Measurements from ENCODE around the gene NRP2.
A peak's percentile ranks its signal among the peaks of the same experiment; 100 is the strongest.

NRP2 gene

DNA sequence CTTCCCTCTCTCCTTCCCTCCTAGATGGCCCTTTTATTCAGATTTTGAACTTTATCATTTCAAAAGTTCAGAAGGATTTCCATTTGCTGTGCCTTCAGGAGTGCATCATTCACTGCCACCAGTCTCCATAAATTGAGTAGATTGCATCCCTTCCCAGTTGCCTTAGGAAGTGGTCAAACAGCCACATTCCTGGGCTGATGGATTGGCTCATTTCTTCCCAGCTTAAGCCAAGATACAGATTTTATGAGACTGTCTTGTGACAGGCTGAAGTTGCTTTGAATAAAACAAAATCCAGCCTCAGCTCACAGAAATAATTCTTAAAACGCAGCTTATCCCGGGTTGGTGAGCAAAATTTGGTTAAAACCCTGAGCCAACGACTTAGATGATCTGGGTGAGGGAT lies 9.8 kb downstream of the NRP2 start:
- no peak overlapping the region for H3K27ac Mint-ChIP-seq

DNA sequence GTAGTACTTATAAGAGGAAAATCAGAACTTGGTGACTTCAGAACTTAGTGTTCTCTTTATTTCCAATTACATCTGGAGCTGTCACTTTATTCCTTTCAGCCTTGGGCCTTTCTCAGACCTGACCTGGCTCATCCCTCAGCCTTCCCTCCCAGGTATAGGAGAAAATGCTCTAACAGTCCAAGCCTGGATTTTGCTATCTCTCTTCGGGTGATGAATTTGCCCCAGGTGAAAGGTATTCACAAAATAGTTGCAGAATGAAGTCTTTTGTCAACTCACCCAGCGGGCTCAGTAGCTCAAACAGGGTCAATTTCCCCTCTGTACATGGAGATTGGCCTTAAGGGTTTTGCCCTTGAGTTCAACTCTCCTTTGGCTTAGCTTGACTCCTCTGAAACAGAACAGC lies 12.0 kb downstream of the NRP2 start:
- H3K27ac Mint-ChIP-seq: no peak overlapping the region
- H3K9me3 Mint-ChIP-seq: no peaks in the 10 kb centered on the region
- no peaks in the 10 kb centered on the region for H3K36me3 Mint-ChIP-seq
- H3K4me1 Mint-ChIP-seq: no peaks in the 10 kb centered on the region
- H3K4me3 Mint-ChIP-seq: no peak overlapping the region
- no peak for ATAC-seq
- DNase-seq (ENCODE audit: low spot score in 2 of 2): no peak

More for the DNA sequence above, 9.8 kb downstream of the NRP2 start:
- H3K36me3 Mint-ChIP-seq: no peaks in the 10 kb centered on the region
- no peaks in the 10 kb centered on the region for H3K9me3 Mint-ChIP-seq
- ATAC-seq: no peak
- no peaks in the 10 kb centered on the region for H3K4me1 Mint-ChIP-seq
- DNase-seq (ENCODE audit: low spot score in 2 of 2): no peak
- no peak overlapping the region for H3K4me3 Mint-ChIP-seq

DNA sequence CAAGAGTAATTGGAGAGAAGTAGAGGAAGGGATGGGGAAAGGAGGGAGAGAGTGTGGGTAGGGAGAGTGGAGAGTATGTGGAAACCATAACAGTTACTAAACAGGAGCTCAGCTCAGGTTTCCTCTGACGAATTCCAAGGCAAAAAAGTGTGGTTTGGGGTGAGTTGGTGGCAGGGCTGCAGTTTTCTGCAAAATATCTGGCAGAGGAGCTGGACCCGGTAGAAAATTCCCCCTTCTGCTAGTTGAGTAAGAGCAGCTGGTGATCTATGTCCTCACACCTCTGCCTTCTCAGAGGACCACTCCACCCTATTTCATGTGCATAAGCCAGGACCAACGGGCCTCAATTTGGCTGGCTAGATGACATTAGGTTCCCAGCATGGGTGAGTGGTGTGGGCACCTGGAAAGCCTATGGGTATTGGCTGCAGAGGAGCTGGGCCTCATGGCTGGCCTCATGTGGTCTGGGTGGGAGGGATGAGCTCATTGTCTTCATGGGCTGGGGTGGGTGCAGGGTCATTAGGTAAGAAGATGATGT lies 13.2 kb downstream of the NRP2 start:
- Mint-ChIP-seq H3K4me3 (no peak overlapping the region), H3K36me3 (no peaks in the 10 kb centered on the region), H3K27ac (no peak overlapping the region), H3K4me1 (no peaks in the 10 kb centered on the region), H3K9me3 (no peaks in the 10 kb centered on the region)
- ATAC-seq: no peak
- DNase-seq (ENCODE audit: low spot score in 2 of 2): no peak

DNA sequence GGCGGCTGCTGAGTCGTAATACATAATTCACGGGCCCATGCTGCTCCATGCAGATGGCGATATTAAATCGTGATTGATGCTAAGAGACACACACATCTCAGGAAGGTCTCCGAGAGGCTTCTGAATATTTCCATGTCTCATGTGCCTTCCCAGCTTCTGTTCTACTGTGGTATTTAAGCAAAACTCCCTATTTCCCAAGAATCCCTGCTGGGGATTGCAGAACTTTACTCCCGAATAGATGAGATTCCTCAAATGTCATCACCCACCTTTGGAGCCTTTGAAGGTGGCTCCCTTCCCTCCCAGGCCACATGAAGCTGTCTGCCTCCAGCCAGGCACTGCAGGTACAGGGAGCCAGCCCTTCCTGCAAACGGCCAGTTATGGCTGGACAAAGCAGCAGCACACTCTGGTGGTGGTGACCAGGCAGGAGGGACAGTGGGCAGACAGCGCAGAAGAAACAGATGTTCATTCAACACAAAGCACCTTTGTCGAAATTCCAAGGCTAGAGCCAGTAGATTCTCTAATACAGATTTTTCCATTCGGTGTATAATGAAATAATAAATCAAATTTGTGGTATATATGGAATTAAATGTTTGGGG lies 14.1 kb downstream of the NRP2 start:
- Mint-ChIP-seq H3K4me1 (no peaks in the 10 kb centered on the region), H3K27ac (no peak overlapping the region)

DNA sequence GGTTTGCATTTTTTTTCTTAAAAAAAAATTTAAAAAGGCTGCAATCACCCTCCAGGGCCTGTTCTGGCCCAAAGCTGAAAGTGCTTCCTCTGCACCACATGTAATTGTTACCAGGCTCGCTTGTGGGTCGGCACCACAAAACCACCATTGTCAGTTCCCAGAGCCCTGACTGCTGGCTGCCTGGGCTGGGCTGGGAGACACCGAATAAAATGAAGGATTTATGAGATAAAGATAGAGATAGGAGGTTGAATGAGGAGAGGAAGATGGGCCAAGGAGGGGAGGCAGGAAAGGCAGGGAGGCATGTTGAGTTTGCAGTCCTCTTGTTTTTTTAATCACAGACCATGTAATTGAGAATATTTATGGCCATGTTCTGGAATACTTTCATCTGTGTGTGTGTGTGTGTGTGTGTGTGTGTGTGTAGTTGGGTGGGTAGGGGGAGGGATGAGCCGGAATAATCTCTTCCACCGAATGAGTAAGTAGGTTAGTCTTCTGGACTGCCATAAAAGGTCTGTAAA lies 14.7 kb downstream of the NRP2 start:
- Mint-ChIP-seq H3K27ac (no peak overlapping the region), H3K9me3 (no peaks in the 10 kb centered on the region)

More for the DNA sequence above, 14.1 kb downstream of the NRP2 start:
- ATAC-seq (no peak), DNase-seq (ENCODE audit: low spot score in 2 of 2) (no peak)
- no peaks in the 10 kb centered on the region for H3K36me3 Mint-ChIP-seq
- H3K4me3 Mint-ChIP-seq: no peak overlapping the region
- no peaks in the 10 kb centered on the region for H3K9me3 Mint-ChIP-seq

DNA sequence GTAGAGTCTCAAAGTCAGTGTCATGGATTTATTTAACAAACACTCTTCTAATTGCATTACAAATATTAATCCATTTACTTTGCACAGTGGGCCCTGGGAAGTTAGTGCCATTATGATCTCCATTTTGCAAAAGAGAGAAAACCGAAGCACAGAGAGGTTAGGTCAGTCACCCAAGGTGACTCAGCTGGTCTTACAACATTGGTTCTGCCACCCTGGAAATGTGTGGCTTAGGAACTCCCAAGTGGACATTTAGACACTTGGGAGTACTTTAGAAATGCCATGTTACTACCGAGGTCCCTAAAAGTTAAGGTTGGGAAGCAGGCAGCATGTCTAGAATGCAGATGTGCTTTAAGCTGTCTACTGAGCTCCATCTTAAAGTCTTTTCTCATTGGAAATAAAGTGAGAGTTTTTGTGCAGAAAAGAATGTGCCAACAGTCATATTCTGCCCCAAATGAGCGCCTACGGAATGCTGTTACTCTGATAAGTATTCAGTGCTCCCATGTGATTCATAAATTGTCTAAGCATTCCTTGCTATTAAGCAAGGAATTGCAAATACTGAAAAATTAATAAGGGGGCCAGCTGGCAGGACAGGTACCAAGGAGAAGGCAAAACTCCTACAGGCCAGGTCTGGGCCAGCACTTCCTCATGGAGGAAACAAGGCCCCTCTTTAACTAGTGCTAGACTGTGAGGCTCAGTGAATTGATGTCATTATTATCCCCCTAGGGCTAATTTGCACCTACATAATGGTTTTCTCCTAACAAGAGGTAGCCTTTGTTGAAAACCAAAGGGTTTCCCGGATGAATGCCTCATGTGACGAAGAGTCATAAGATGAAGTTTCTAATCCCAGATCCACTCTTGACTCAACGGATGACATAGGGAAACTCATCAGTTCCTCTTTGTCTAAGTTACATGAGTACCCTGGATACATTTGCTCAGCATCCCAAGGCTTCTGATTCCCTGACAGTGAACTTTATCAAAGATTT lies 16.3 kb downstream of the NRP2 start:
- Mint-ChIP-seq H3K36me3 (no peaks in the 10 kb centered on the region), H3K4me1 (no peaks in the 10 kb centered on the region), H3K27ac (no peak overlapping the region), H3K4me3 (no peak overlapping the region), H3K9me3 (no peaks in the 10 kb centered on the region)
- ATAC-seq (no peak), DNase-seq (ENCODE audit: low spot score in 2 of 2) (no peak)

More for the DNA sequence above, 14.7 kb downstream of the NRP2 start:
- no peaks in the 10 kb centered on the region for H3K36me3 Mint-ChIP-seq
- H3K4me1 Mint-ChIP-seq: no peaks in the 10 kb centered on the region
- ATAC-seq (no peak), DNase-seq (ENCODE audit: low spot score in 2 of 2) (no peak)
- no peak overlapping the region for H3K4me3 Mint-ChIP-seq

DNA sequence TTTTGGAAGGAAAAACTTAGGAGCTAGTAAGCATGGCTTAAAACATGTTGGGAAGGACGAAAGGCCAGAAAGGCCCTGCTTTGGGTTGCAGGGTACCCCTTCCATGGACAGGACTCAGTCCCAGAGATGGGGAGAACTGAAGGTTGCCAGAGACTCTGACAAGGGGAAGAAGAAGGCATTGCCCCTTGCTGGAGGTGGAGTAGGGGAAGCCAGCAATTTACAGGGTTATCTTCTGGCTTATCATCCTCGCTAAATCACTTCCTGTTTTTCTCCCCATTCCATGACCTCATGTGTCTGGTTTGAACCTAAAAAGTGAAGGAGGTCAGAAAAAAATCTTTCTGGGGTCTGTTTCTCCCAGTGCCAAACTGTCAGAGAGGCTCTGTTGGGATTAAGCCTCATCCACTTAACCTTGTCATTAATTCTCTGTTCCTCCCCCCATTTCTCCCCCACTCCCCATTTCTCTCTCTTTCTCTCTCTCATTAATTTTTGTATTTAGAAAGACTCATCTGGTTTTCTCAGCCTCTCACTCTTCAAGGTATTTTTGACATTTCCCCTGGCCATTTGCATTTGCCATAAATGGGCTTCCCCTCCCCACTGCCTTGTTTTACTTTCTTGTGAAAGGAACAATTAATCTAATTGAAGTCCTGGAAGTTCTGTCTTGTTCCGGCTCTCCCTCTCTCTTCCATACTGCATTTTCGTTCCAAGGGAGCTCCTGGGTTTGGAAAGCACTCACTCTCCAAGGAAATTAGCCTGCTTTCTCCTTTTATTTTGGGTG lies 17.4 kb downstream of the NRP2 start:
- no peaks in the 10 kb centered on the region for H3K9me3 Mint-ChIP-seq
- ATAC-seq (no peak), DNase-seq (ENCODE audit: low spot score in 2 of 2) (no peak)
- no peak overlapping the region for H3K27ac Mint-ChIP-seq
- no peaks in the 10 kb centered on the region for H3K36me3 Mint-ChIP-seq
- H3K4me1 Mint-ChIP-seq: no peaks in the 10 kb centered on the region
- no peak overlapping the region for H3K4me3 Mint-ChIP-seq

DNA sequence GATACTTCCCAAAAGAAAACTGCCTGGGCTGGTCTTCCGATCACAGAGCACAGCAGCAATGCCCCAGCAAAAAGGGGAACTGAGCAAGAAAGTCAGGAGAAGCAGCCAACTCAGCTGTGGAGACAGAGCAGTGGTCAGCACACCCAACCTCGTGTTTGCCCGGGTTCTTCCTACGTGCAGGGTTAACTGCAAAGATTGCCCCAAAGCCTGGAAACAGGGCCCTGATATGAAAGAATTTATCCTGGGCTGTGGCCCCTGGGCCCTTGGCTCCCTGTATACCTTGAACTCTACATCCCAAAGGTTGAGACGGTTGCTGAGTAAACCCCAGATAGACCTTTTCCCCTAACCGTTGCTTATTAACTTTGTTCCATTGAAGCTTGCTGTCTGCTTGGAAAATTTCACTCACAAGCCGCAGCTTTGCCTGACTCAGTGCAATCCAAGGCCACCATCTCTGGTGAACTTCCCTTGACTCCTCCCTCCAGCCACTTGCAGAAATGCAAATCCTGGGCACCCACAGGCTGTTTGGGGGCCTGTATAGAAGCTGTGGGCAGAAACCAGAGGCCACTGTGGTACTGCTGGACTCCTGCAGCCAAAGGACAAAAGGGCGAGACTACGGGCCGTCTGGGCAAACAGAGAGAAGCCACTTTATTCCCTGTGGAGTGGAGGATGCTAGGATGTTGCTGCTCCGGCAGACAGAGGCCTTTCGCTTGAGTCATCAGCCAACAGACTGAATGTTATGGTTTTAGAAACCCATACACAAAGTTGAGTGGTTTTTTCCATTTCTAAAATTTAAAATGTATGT lies 18.2 kb downstream of the NRP2 start:
- peak; percentile 33 for ATAC-seq

DNA sequence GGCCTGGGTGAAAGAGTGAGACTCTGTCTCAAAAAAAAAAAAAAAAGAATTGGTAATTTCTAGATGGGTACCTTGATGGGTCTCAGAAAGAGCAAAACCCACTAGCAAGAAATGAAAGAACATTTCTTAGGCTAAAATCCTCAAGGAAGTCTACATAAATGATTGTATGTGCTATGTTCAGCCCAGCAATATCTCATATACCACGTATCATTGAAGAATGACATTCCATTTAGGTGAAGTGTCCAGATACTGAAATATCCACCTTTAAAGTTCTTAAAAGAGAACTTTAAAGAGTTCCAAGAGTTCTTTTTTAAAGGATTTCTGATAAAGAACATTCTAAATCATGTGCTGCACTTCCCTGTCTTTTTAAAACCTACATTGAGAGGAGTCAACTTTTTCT lies 19.2 kb downstream of the NRP2 start:
- Mint-ChIP-seq H3K4me3 (no peak overlapping the region), H3K27ac (no peak overlapping the region), H3K4me1 (peaks cover 7% of the 10 kb centered on the region), H3K9me3 (no peaks in the 10 kb centered on the region), H3K36me3 (no peaks in the 10 kb centered on the region)
- ATAC-seq: no peak
- no peak for DNase-seq (ENCODE audit: low spot score in 2 of 2)

More for the DNA sequence above, 18.2 kb downstream of the NRP2 start:
- no peak for DNase-seq (ENCODE audit: low spot score in 2 of 2)
- H3K27ac Mint-ChIP-seq: no peak overlapping the region
- no peaks in the 10 kb centered on the region for H3K4me1 Mint-ChIP-seq
- H3K36me3 Mint-ChIP-seq: no peaks in the 10 kb centered on the region
- no peaks in the 10 kb centered on the region for H3K9me3 Mint-ChIP-seq
- no peak overlapping the region for H3K4me3 Mint-ChIP-seq

DNA sequence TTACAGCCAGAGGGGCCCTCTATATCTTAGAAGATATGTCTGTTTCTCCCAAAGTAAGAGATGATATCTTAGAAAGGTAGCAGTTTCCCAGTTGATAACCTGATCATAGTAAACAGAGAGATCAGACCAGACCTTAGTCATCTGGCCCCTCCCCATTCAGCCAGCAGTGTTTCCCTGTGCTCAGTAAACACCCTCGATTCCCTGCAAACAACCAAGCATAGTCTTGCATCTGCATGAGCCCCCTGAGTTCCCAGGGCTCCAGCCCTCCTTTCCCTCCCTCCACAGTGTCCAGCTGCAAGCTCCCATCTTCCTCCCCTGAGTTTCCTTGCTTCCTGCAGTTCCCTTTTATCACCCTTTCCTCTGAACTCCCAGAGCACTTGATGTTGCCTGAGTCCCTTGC lies 20.3 kb downstream of the NRP2 start:
- Mint-ChIP-seq H3K4me1 (peaks cover 12% of the 10 kb centered on the region), H3K36me3 (no peaks in the 10 kb centered on the region), H3K9me3 (no peaks in the 10 kb centered on the region), H3K27ac (no peak overlapping the region), H3K4me3 (no peak overlapping the region)
- DNase-seq (ENCODE audit: low spot score in 2 of 2) (no peak), ATAC-seq (no peak)

DNA sequence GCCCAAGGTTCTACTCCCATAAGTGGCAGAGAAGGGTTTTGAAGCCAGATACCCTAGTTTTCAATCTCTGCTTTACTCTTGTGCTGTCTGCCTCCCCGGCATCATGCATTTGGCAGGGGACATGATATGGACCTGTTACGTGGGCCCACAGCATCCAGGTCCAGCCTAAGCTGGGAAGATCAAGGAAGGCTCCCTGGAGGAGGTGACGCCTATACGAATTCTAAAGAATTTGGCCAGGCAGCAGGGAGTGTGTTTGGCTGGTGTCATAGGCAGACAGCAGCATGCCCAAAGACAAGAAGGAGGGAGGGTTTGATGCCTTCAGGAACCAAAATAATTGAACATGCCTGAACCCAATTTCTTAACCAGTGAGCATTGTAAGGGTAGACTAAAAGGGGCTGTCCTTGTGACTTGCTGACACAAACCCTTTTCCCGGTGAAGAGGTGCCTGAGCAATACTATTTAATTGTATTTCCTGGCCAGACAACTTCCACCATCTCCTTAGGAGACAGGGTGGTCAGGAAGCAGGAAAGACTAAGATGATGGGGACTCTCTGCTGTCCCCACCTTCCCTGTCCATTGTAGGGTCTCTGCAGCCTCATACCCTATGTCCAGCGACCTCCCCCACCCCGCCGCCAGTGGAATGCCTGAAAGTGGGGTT lies 21.3 kb downstream of the NRP2 start:
- Mint-ChIP-seq H3K36me3 (no peaks in the 10 kb centered on the region), H3K4me1 (peaks cover 12% of the 10 kb centered on the region), H3K27ac (no peak overlapping the region), H3K9me3 (no peaks in the 10 kb centered on the region), H3K4me3 (no peak overlapping the region)
- no peak for DNase-seq (ENCODE audit: low spot score in 2 of 2)
- no peak for ATAC-seq

DNA sequence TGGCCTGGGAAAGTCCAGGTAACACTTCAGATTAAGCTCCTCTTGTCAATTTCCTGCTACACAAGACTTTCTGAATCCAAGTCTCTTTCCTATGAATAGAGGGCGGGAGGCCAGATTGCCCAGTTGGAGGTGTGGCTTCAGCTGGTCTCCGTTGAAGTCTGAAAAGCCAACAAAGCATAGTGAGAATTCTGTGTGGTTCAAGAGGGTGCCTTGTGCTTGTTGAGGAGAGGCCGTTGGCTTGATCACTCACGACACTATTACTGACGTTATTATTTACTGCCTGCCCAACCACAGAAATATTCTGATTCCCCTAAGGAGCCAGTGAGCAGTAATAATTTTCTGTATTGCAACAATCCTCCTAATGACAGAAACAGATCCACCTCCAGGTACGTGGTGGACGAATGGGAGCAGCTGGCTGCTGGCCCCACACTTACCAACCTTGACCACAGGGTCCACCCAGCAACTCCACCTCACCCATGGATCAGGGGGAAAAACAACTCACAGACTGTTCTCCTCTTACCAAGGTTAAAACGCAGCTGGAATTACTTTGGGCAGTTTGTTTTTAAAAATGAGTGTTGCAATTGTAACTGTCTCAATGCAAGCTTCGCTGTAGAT lies 21.9 kb downstream of the NRP2 start:
- ATAC-seq: no peak
- H3K27ac Mint-ChIP-seq: no peak overlapping the region
- no peaks in the 10 kb centered on the region for H3K36me3 Mint-ChIP-seq
- no peak for DNase-seq (ENCODE audit: low spot score in 2 of 2)
- peaks cover 12% of the 10 kb centered on the region for H3K4me1 Mint-ChIP-seq
- no peak overlapping the region for H3K4me3 Mint-ChIP-seq
- H3K9me3 Mint-ChIP-seq: no peaks in the 10 kb centered on the region

DNA sequence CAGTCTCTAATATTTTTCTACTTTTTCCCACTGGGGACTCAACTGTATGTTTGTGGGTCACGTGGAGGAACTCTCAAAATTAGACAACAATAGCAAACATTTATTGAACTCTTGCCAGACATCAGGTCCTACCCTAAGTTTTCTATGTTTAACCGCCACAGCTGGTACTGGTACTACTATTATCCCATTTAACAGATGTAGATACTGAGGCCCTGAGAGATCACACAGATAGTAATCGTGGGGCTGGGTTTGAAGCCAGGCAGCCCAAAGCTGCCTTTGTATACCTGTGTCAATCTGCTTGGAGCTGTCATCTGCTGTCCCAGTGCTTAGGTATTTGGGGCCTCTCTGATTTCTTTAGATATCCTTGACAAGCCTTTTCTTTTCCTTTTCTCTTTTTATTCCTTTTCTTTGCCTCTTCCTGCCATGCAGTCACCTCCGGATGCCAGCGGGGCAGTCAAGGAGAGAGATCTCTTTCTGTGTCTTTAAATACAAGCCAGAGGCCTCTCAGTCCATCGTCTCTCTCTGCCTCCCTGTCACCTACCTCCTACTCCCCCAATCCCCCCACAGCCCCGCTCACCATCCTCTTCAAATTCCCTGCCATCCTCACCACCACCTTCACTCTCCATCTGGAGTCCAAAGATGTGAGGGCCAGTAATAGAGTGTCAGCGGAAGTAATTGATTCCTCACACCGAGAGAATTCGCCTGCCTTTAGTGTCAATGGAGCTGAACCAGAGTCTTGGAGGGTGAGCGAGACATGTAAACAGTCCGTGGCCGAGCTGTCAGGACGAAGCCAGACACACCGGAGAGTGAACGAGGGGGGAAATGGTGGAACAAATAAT lies 23.4 kb downstream of the NRP2 start:
- no peak overlapping the region for H3K4me3 Mint-ChIP-seq
- H3K4me1 Mint-ChIP-seq: peaks cover 12% of the 10 kb centered on the region
- H3K27ac Mint-ChIP-seq: peak overlapping the region; percentile 82
- ATAC-seq (no peak), DNase-seq (ENCODE audit: low spot score in 2 of 2) (no peak)
- H3K9me3 Mint-ChIP-seq: no peaks in the 10 kb centered on the region
- H3K36me3 Mint-ChIP-seq: no peaks in the 10 kb centered on the region
